H1 (cell line): ENCODE data around the gene MICALL2. TPM values are rescaled to one million over a fixed set of nuclear protein-coding genes. Genes with fewer than 3 reads are reported as not detected.

Experiments
- ASH2L ChIP-seq: fragments of 200-600, 300-600 bp; sonication (generic); IDR thresholded peaks from one replicate; pipeline ENCODE4 v1.7.1; 2017; ENCODE audit warnings: low read length
- BCL11A ChIP-seq, 2 experiments: IDR thresholded peaks; one replicate each; pipeline ENCODE4 v1.6.1; 2011; ENCODE audit warnings: low read depth in 2 of 2, low read length in 2 of 2, mild to moderate bottlenecking in 2 of 2
- CREB1 ChIP-seq: IDR thresholded peaks from 2 replicates; pipeline ENCODE4 v1.6.1; 2012; ENCODE audit warnings: inconsistent platforms
- CTBP2 ChIP-seq: IDR thresholded peaks from 2 replicates; pipeline ENCODE4 v1.7.0; 2011; ENCODE audit warnings: borderline replicate concordance, mild to moderate bottlenecking, moderate library complexity, mixed read lengths, low read length; ENCODE audit not compliant: insufficient read depth, insufficient read length
- CTCF ChIP-seq, 3 experiments: IDR thresholded peaks; 1 replicate in 2 of 3; 2 replicates in 1 of 3; pipeline versions ENCODE4 v1.5.1 to v1.6.1; 2011; ENCODE audit warnings: low read length in 3 of 3, mild to moderate bottlenecking in 3 of 3, inconsistent platforms in 2 of 3, low read depth in 1 of 3, moderate library complexity in 1 of 3; ENCODE audit not compliant: insufficient read depth in 1 of 3; ENCODE audit errors: control extremely low read depth in 1 of 3
- EGR1 ChIP-seq: IDR thresholded peaks from 2 replicates; pipeline ENCODE4 v1.6.1; 2011; ENCODE audit warnings: low read depth, low read length, borderline replicate concordance
- EP300 ChIP-seq, 2 experiments: IDR thresholded peaks; 1 replicate in 1 of 2; 2 replicates in 1 of 2; pipeline ENCODE4 v1.6.1; 2011 to 2012; ENCODE audit warnings: low read depth in 2 of 2, low read length in 2 of 2, mild to moderate bottlenecking in 2 of 2, borderline replicate concordance in 1 of 2, inconsistent platforms in 1 of 2, moderate library complexity in 1 of 2
- GABPA ChIP-seq: IDR thresholded peaks from 2 replicates; pipeline ENCODE4 v1.6.1; 2011; ENCODE audit warnings: mild to moderate bottlenecking, low read length, moderate library complexity, borderline replicate concordance; ENCODE audit not compliant: insufficient read depth
- HDAC2 ChIP-seq, 2 experiments: fragments of 300-600 bp in 1 of 2; sonication (generic) in 1 of 2; IDR thresholded peaks; 2 replicates each; pipeline ENCODE4 v1.6.1; 2011 to 2012; ENCODE audit warnings: low read depth in 2 of 2, low read length in 2 of 2, mild to moderate bottlenecking in 2 of 2, moderate library complexity in 2 of 2, borderline replicate concordance in 1 of 2, inconsistent platforms in 1 of 2
- MAFK ChIP-seq: IDR thresholded peaks from 2 replicates; pipeline ENCODE4 v1.6.1; 2012; ENCODE audit warnings: low read depth, mild to moderate bottlenecking, improper control_type of control experiment, low read length
- NANOG ChIP-seq: IDR thresholded peaks from 2 replicates; pipeline ENCODE4 v1.6.1; 2011; ENCODE audit warnings: low read length, low read depth, mild to moderate bottlenecking, inconsistent platforms; ENCODE audit not compliant: insufficient read depth, poor library complexity, severe bottlenecking
- RAD21 ChIP-seq, 2 experiments: IDR thresholded peaks in 1 of 2; conservative IDR thresholded peaks in 1 of 2; 2 replicates each; pipeline ENCODE4 v1.6.1; 2011; ENCODE audit warnings: low read depth in 2 of 2, low read length in 2 of 2, improper control_type of control experiment in 1 of 2, inconsistent platforms in 1 of 2, mild to moderate bottlenecking in 1 of 2, moderate library complexity in 1 of 2
- RBBP5 ChIP-seq: IDR thresholded peaks from 2 replicates; pipeline ENCODE4 v1.7.1; 2012; ENCODE audit warnings: low read depth, mild to moderate bottlenecking, inconsistent platforms, low read length, moderate library complexity, borderline replicate concordance
- RNF2 ChIP-seq: fragments of 200-900, 300-1000 bp; sonication (generic); IDR thresholded peaks from 2 replicates; pipeline ENCODE4 v1.7.1; 2016; ENCODE audit warnings: borderline replicate concordance, low read depth, mild to moderate bottlenecking, antibody characterized with exemption, low read length; ENCODE audit not compliant: poor library complexity, severe bottlenecking; ENCODE audit errors: missing control alignments
- SP2 ChIP-seq: IDR thresholded peaks from 2 replicates; pipeline ENCODE4 v1.6.1; 2012; ENCODE audit warnings: mild to moderate bottlenecking, low read length, inconsistent platforms
- SP4 ChIP-seq: IDR thresholded peaks from 2 replicates; pipeline ENCODE4 v1.6.1; 2012; ENCODE audit warnings: low read length, inconsistent platforms
- YY1 ChIP-seq: IDR thresholded peaks from 2 replicates; pipeline ENCODE4 v1.6.1; 2011; ENCODE audit warnings: low read depth, mild to moderate bottlenecking, low read length
- polyA plus RNA-seq, 7 experiments: library from polyadenylated mRNA; depleted of rRNA in 3 of 7; stranded (reverse) in 5 of 7; unstranded in 2 of 7; fragments of >200 nt in 5 of 7; fragments of 200-250 nt in 2 of 7; gene quantifications; 1 replicate in 5 of 7; 2 replicates in 1 of 7; 4 replicates in 1 of 7; pipeline versions ENCODE4 v1.2.1 to v1.2.3, GENCODE V29; 2011 to 2013; ENCODE audit warnings: missing spikeins in 2 of 7, mixed read lengths in 2 of 7
- total RNA-seq: library from RNA; stranded (reverse); fragmentation: NEBNext Ultra II Directional; extraction: Animal tissue kit (Norgen Biotek cat#: 25700); gene quantifications from 2 replicates; pipeline ENCODE4 v1.2.1, GENCODE V29; 2021
- TF ChIP-seq, protein P1 (sequence below): IDR thresholded peaks from 2 replicates; pipeline ENCODE4 v1.6.1; 2011; ENCODE audit warnings: low read length, improper control_type of control experiment

Gene MICALL2
- total and polyA plus RNA-seq, 2 of the 8 experiments (the other 6 are each of a cell fraction or from before 2014, with no cell fraction given), result 5.3 to 8.5 TPM

DNA sequence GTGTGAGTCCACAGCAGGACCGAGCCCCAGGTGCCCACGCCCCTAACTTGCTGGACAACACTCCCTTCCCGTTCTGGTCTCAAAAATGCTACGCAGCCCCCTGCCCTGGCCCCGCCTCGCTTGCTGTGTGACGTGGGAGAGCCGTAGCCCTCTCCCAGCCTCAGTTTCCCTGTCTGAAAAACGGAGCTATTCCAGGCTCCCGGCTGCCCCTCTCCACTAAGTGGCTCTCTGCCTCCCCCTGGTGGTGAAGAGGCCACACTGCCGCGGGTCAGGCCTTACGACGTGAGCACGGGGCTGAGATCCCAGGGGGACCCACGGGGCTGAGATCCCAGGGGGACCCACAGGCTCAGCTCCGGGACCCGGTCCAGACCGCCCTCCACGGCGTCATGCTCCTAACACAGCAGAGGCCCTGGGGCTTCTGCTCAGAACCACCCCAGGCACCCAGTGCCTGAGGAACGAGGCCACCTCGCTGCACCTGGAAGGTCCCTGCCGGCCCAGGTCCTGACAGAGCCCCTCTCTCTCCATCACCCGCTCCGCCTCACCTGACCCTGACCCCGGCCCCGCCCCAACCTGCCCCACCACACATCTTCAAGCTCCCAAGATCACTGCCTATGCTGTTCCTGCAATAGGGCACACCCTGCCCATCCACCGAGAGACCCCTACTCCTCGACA is 26.7 kb downstream of the MICALL2 start (continued):
- TF ChIP-seq EP300 (IDR thresholded peaks at IDR 0.05; ENCODE audit: borderline replicate concordance in 1 of 2, low read depth in 2 of 2, low read length in 2 of 2), result no peak
- TF ChIP-seq SP2, result no peak
- peak; percentile 80 to 91 for TF ChIP-seq RAD21 (IDR thresholded peaks at IDR 0.05 in 1 of 2, conservative IDR thresholded peaks at IDR 0.05 in 1 of 2; ENCODE audit: low read depth in 2 of 2, low read length in 2 of 2)
- TF ChIP-seq RNF2, result no peak
- no peak for TF ChIP-seq RBBP5
- TF ChIP-seq CREB1, result peak; percentile 41; the same call in 1 of the 2 replicates
- TF ChIP-seq, protein P1, sequence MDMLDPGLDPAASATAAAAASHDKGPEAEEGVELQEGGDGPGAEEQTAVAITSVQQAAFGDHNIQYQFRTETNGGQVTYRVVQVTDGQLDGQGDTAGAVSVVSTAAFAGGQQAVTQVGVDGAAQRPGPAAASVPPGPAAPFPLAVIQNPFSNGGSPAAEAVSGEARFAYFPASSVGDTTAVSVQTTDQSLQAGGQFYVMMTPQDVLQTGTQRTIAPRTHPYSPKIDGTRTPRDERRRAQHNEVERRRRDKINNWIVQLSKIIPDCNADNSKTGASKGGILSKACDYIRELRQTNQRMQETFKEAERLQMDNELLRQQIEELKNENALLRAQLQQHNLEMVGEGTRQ, result no peak
- TF ChIP-seq CTCF (IDR thresholded peaks at IDR 0.05; ENCODE audit: control extremely low read depth in 1 of 3, insufficient read depth in 1 of 3, low read depth in 1 of 3, low read length in 3 of 3), result peak in 2 of 3 experiments; percentile 93 to 95; a peak in 3 of 4 replicates
- no peak for TF ChIP-seq MAFK
- TF ChIP-seq ASH2L, result no peak
- no peak for TF ChIP-seq EGR1
- TF ChIP-seq CTBP2, result no peak
- TF ChIP-seq HDAC2 (IDR thresholded peaks at IDR 0.05; ENCODE audit: borderline replicate concordance in 1 of 2, low read depth in 2 of 2, low read length in 2 of 2), result no peak
- TF ChIP-seq YY1, result 0 out of 2 replicates have a peak, but pooled peaks have one; percentile 30
- TF ChIP-seq SP4, result no peak
- TF ChIP-seq BCL11A (IDR thresholded peaks at IDR 0.05; ENCODE audit: low read depth in 2 of 2, low read length in 2 of 2), result no peak
- peak; percentile 77; the same call in 1 of the 2 replicates for TF ChIP-seq GABPA
- TF ChIP-seq NANOG, result no peak
- TF ChIP-seq, all 59 proteins: peak for 8
